SK-N-SH (cell line): ENCODE measurements around the gene ANO2. TPM values are rescaled to one million over a fixed set of nuclear protein-coding genes. Genes with fewer than 3 reads are reported as not detected.

Source experiments
- CTCF ChIA-PET: fragments of 300-600, 350-600 bp; formaldehyde crosslinking; extraction: SDS; loops from one replicate; lab custom pipeline; 2021; lab: Yijun Ruan, JAX
- POLR2A ChIA-PET: fragments of 350-600 bp; sonication (Branson Sonifier 250); formaldehyde crosslinking; extraction: SDS; loops from one replicate; lab custom pipeline; 2020; ENCODE audit warnings: antibody characterized with exemption, inconsistent platforms; lab: Yijun Ruan, JAX
- DNase-seq: peaks from one replicate; pipeline ENCODE4 v3.0.0; 2012
- H2AFZ ChIP-seq: fragments of 200-600 bp; sonication (generic); 2 replicates; pipeline ENCODE4 v1.8.1; 2016; ENCODE audit warnings: antibody characterized with exemption, mild to moderate bottlenecking, low read depth
- H3F3A ChIP-seq: fragments of 200-600 bp; sonication (generic); replicated peaks from 2 replicates; pipeline ENCODE3; 2016; ENCODE audit warnings: antibody characterized with exemption, mild to moderate bottlenecking; ENCODE audit not compliant: insufficient read depth
- H3K27ac ChIP-seq, 2 experiments: fragments of 200-500 bp in 1 of 2; fragments of 200-600 bp in 1 of 2; sonication (Bioruptor generic) in 1 of 2; sonication (generic), shearing (Covaris generic) in 1 of 2; 2 replicates each; pipeline versions ENCODE4 v1.5.1 to v1.6.1; 2014 to 2016; ENCODE audit warnings: low read depth in 2 of 2, inconsistent platforms in 1 of 2, low read length in 1 of 2, mild to moderate bottlenecking in 1 of 2, mixed read lengths in 1 of 2
- H3K27me3 ChIP-seq: fragments of 200-600 bp; sonication (generic), shearing (Covaris generic); 2 replicates; pipeline ENCODE4 v1.6.1; 2016; ENCODE audit warnings: mixed run types; ENCODE audit not compliant: insufficient read depth
- H3K36me3 ChIP-seq, 2 experiments: fragments of 200-500 bp in 1 of 2; fragments of 200-600 bp in 1 of 2; sonication (Bioruptor generic) in 1 of 2; sonication (generic) in 1 of 2; replicated peaks in 1 of 2; 2 replicates each; pipeline versions ENCODE3 to v1.5.1; 2014 to 2016; ENCODE audit warnings: low read length in 1 of 2, mild to moderate bottlenecking in 1 of 2; ENCODE audit not compliant: insufficient read depth in 2 of 2, control insufficient read depth in 1 of 2
- H3K4me1 ChIP-seq, 2 experiments: fragments of 200-500 bp in 1 of 2; fragments of 200-600 bp in 1 of 2; sonication (Bioruptor generic) in 1 of 2; sonication (generic), shearing (Covaris generic) in 1 of 2; 2 replicates each; pipeline versions ENCODE4 v1.5.1 to v1.6.1; 2014 to 2016; ENCODE audit warnings: low read depth in 1 of 2, low read length in 1 of 2, mixed run types in 1 of 2; ENCODE audit not compliant: insufficient read depth in 2 of 2, control insufficient read depth in 1 of 2
- H3K4me2 ChIP-seq: fragments of 200-600 bp; sonication (generic), shearing (Covaris generic); 2 replicates; pipeline ENCODE4 v1.6.1; 2017; ENCODE audit warnings: mixed run types
- H3K4me3 ChIP-seq, 2 experiments: fragments of 200-500 bp in 1 of 2; fragments of 200-600 bp in 1 of 2; sonication (Bioruptor generic) in 1 of 2; sonication (generic), shearing (Covaris generic) in 1 of 2; 2 replicates each; pipeline versions ENCODE4 v1.5.1 to v1.8.1; 2014 to 2016; ENCODE audit warnings: low read depth in 2 of 2, inconsistent platforms in 1 of 2, low read length in 1 of 2, mild to moderate bottlenecking in 1 of 2, mixed read lengths in 1 of 2, moderate library complexity in 1 of 2
- H3K79me2 ChIP-seq: fragments of 200-600 bp; sonication (generic); 2 replicates; pipeline ENCODE4 v1.8.1; 2017; ENCODE audit warnings: mild to moderate bottlenecking; ENCODE audit not compliant: insufficient read depth
- H3K9ac ChIP-seq: fragments of 200-600 bp; sonication (generic); 2 replicates; pipeline ENCODE4 v1.6.1; 2017; ENCODE audit warnings: mixed run types
- H3K9me2 ChIP-seq: fragments of 200-600 bp; sonication (generic); 2 replicates; pipeline ENCODE4 v1.6.1; 2017; ENCODE audit warnings: mixed run types
- H3K9me3 ChIP-seq: fragments of 200-600 bp; sonication (generic); 2 replicates; pipeline ENCODE4 v1.6.1; 2017; ENCODE audit warnings: mixed run types, mild to moderate bottlenecking, moderate library complexity
- H4K20me1 ChIP-seq: fragments of 200-600 bp; sonication (generic); 2 replicates; pipeline ENCODE4 v1.6.1; 2017; ENCODE audit warnings: mild to moderate bottlenecking, mixed run types; ENCODE audit not compliant: insufficient read depth
- CHD2 ChIP-seq: fragments of 150-350 bp; IDR thresholded peaks from 2 replicates; pipeline ENCODE4 v1.6.1; 2018; ENCODE audit warnings: low read length; ENCODE audit not compliant: partially characterized antibody
- EZH2phosphoT487 ChIP-seq: fragments of 200-600 bp; sonication (generic); IDR thresholded peaks from 2 replicates; pipeline ENCODE4 v1.6.1; 2017; ENCODE audit warnings: low read depth, mixed run types, mild to moderate bottlenecking, antibody characterized with exemption, moderate library complexity, borderline replicate concordance
- FOSL2 ChIP-seq: IDR thresholded peaks from 2 replicates; pipeline ENCODE4 v1.4.0; 2012; ENCODE audit warnings: low read depth, mild to moderate bottlenecking, moderate library complexity, borderline replicate concordance
- FOXJ3 ChIP-seq: sonication (generic); formaldehyde crosslinking; IDR thresholded peaks from 2 replicates; pipeline ENCODE4 v1.5.1; 2020; ENCODE audit warnings: mild to moderate bottlenecking, missing genetic modification reagents
- JUND ChIP-seq: IDR thresholded peaks from 2 replicates; pipeline ENCODE4 v1.4.0; 2012
- MXI1 ChIP-seq: IDR thresholded peaks from 2 replicates; pipeline ENCODE4 v1.6.1; 2012; ENCODE audit warnings: mild to moderate bottlenecking, low read depth, low read length, improper control_type of control experiment
- NFIC ChIP-seq: IDR thresholded peaks from 2 replicates; pipeline ENCODE4 v1.4.0; 2012; ENCODE audit warnings: borderline replicate concordance
- PBX3 ChIP-seq: IDR thresholded peaks from 2 replicates; pipeline ENCODE4; 2012
- RAD21 ChIP-seq: IDR thresholded peaks from 2 replicates; pipeline ENCODE4 v1.6.1; 2012; ENCODE audit warnings: mild to moderate bottlenecking, low read length
- REST ChIP-seq: IDR thresholded peaks from 2 replicates; pipeline ENCODE4 v1.6.1; 2012; ENCODE audit warnings: mild to moderate bottlenecking, low read depth, low read length, moderate library complexity
- RFX5 ChIP-seq: IDR thresholded peaks from 2 replicates; pipeline ENCODE4 v1.6.1; 2012; ENCODE audit warnings: mild to moderate bottlenecking, improper control_type of control experiment, low read length
- RXRA ChIP-seq: IDR thresholded peaks from 2 replicates; pipeline ENCODE4 v1.4.0; 2012; ENCODE audit warnings: low read depth, mild to moderate bottlenecking, borderline replicate concordance
- SMC3 ChIP-seq: IDR thresholded peaks from 2 replicates; pipeline ENCODE4 v1.6.1; 2012; ENCODE audit warnings: low read depth, low read length, improper control_type of control experiment
- USF1 ChIP-seq: IDR thresholded peaks from 2 replicates; pipeline ENCODE4 v1.4.0; 2012; ENCODE audit warnings: low read depth, borderline replicate concordance
- USF2 ChIP-seq: fragments of 150-350 bp; IDR thresholded peaks from 2 replicates; pipeline ENCODE4 v1.6.1; 2017; ENCODE audit warnings: antibody characterized with exemption, low read length, low read depth, borderline replicate concordance
- WGBS: methylation state at CpG from one replicate; pipeline ENCODE4 v1.1.6; 2017; ENCODE audit warnings: low lambda C conversion rate; 5-methylcytosine and 5-hydroxymethylcytosine counted together
- polyA plus RNA-seq, 3 experiments: library from polyadenylated mRNA; depleted of rRNA; stranded (reverse); fragments of >200 nt; gene quantifications; 2 replicates each; pipeline ENCODE4 v1.2.3, GENCODE V29; 2012

Gene ANO2
- polyA plus RNA-seq, 1 of the 3 experiments (the other 2 are of a cell fraction) = not detected

GRCh38 chr12:5817246-5817645 lies 127.8 kb downstream of the ANO2 start:
- ChIA-PET CTCF (no interaction called here), POLR2A (no interaction called here)
- no peak overlapping the region for H3K4me3 ChIP-seq
- H3K9ac ChIP-seq = no peak overlapping the region
- H3F3A ChIP-seq = no peaks in the 10 kb centered on the region
- H3K27ac ChIP-seq = no peak overlapping the region
- no peak overlapping the region for H2AFZ ChIP-seq
- no peaks in the 10 kb centered on the region for H3K79me2 ChIP-seq
- no peaks in the 10 kb centered on the region; the same call in 1 of the 2 replicates for H3K27me3 ChIP-seq
- H3K36me3 ChIP-seq = no peaks in the 10 kb centered on the region
- H4K20me1 ChIP-seq = no peaks in the 10 kb centered on the region
- no peak for DNase-seq
- no peaks in the 10 kb centered on the region for H3K9me2 ChIP-seq
- WGBS = 2% methylated on average over 4 of the region's 4 CpGs
- H3K4me1 ChIP-seq = no peaks in the 10 kb centered on the region
- TF ChIP-seq MXI1 (no peak), USF1 (no peak), FOXJ3 (CRISPR knock-in tag) (no peak), PBX3 (no peak), FOSL2 (no peak), RXRA (no peak), EZH2phosphoT487 (no peak), RAD21 (no peak), NFIC (no peak), RFX5 (no peak), JUND (no peak), REST (no peak)
- H3K9me3 ChIP-seq = no peaks in the 10 kb centered on the region
- no peak overlapping the region for H3K4me2 ChIP-seq

- 42% methylated on average over 9 of the region's 9 CpGs for WGBS
- H4K20me1 ChIP-seq = no peaks in the 10 kb centered on the region
- H3K27me3 ChIP-seq = peaks cover 25% of the 10 kb centered on the region; the same call in 1 of the 2 replicates
- no peaks in the 10 kb centered on the region for H3K4me1 ChIP-seq
- no peaks in the 10 kb centered on the region for H3F3A ChIP-seq
- TF ChIP-seq CHD2 (no peak), USF2 (no peak), SMC3 (no peak)
- H3K36me3 ChIP-seq = no peaks in the 10 kb centered on the region
- H3K9me3 ChIP-seq = no peaks in the 10 kb centered on the region
- no peaks in the 10 kb centered on the region for H3K9me2 ChIP-seq
- H2AFZ ChIP-seq = no peak overlapping the region
- H3K79me2 ChIP-seq = no peaks in the 10 kb centered on the region
- ChIA-PET POLR2A (no interaction called here), CTCF (interaction anchor here (0.9 to 1.4 kb wide), 2 partner anchors 11 to 64 kb away, joined by 3 to 5 read pairs; no protein-coding TSS in a partner anchor)
- H3K27ac ChIP-seq = no peak overlapping the region
- DNase-seq = no peak
- no peak overlapping the region for H3K4me3 ChIP-seq
- H3K9ac ChIP-seq = no peak overlapping the region
- no peak overlapping the region for H3K4me2 ChIP-seq
These were observed 135.5 kb downstream of the ANO2 start for GRCh38 chr12:5809586-5809985.
